Measurements from ENCODE around the gene SHISA5. TPM values are rescaled to one million over a fixed set of nuclear protein-coding genes. Genes with fewer than 3 reads are reported as not detected.

The SHISA5 gene
- total and polyA plus RNA-seq, 2 of the 4 experiments (the other 2 are of a cell fraction): 82.3 to 162 TPM

GRCh38 chr3:48548126-48548525 lies 44.2 kb upstream of the SHISA5 start:
- in situ Hi-C loops (cut with MboI; ENCODE audit: low sequenced_read_pairs): loop anchor here (10.0 kb wide), 1 partner anchor 273 kb away; no protein-coding TSS in a partner anchor
- no CpG with 5 or more reads among the region's 5 CpGs for WGBS, 2 experiments (ENCODE audit: extremely low coverage in 2 of 2, insufficient read length in 1 of 2)
- BruUV-seq (replicated peaks): no TSS peak

More at GRCh38 chr3:48548126-48548525, 44.2 kb upstream of the SHISA5 start:
- Histone ChIP-seq H2AK5ac (ENCODE audit: low read depth, low read length) (no peak overlapping the region), H3K27me3 (ENCODE audit: control insufficient read depth, insufficient read depth, low read length) (no peaks in the 10 kb centered on the region), H3K79me1 (ENCODE audit: low read depth in 1 of 2, low read length in 2 of 2) (peaks cover 7 to 8% of the 10 kb centered on the region in 2 experiments; a peak in 3 of 4 replicates), H2AFZ (replicated peaks; ENCODE audit: low read length, poor library complexity) (no peak overlapping the region), H4K20me1 (ENCODE audit: insufficient read depth, low read length) (0 out of 2 replicates have a peak, but pooled peaks cover 6% of the 10 kb centered on the region), H3K9me3 (ENCODE audit: control insufficient read depth, insufficient read depth, low read length) (no peaks in the 10 kb centered on the region), H2BK5ac (ENCODE audit: low read depth, low read length, poor library complexity, severe bottlenecking) (no peak overlapping the region), H3K36me3 (ENCODE audit: control insufficient read depth, insufficient read depth, low read length) (peaks cover 31% of the 10 kb centered on the region), H4K5ac (ENCODE audit: low read depth, low read length) (no peak overlapping the region), H2AK9ac (replicated peaks; ENCODE audit: low read depth, low read length, poor library complexity) (no peak overlapping the region), H3K9ac (ENCODE audit: low read depth, low read length) (no peak overlapping the region), H3K4me2 (ENCODE audit: low read depth, low read length) (no peak overlapping the region), H4K91ac (ENCODE audit: insufficient read depth, low read depth, low read length) (no peak overlapping the region), H3K18ac (ENCODE audit: low read depth, low read length) (no peak overlapping the region), H3K4me1 (ENCODE audit: control insufficient read depth, insufficient read depth, low read length) (no peaks in the 10 kb centered on the region), H2BK15ac (ENCODE audit: low read depth, low read length) (no peak overlapping the region), H3K23ac (ENCODE audit: low read depth, low read length) (no peak overlapping the region), H4K8ac (ENCODE audit: low read depth in 2 of 2, low read length in 2 of 2) (no peak overlapping the region), H3K14ac (replicated peaks; ENCODE audit: low read depth, low read length) (no peak overlapping the region), H2BK120ac (ENCODE audit: low read depth, low read length) (no peak overlapping the region), H3K27ac (ENCODE audit: insufficient read depth, low read length) (no peak overlapping the region), H3K56ac (ENCODE audit: extremely low read depth, insufficient read depth, low read length) (no peak overlapping the region), H2BK20ac (ENCODE audit: low read depth, low read length) (no peak overlapping the region), H3K4me3 (ENCODE audit: insufficient read depth, low read depth, low read length) (no peak overlapping the region), H3K4ac (ENCODE audit: low read depth, low read length) (no peak overlapping the region), H3K9me1 (ENCODE audit: insufficient read depth, low read length) (no peaks in the 10 kb centered on the region)
- ChIA-PET POLR2A (ENCODE audit: unreplicated experiment) (no interaction called here), CTCF (interaction anchor here (1.7 kb wide), 1 partner anchor 115 kb away, joined by 4 read pairs; no protein-coding TSS in a partner anchor)
- TF ChIP-seq MAZ (IDR thresholded peaks at IDR 0.05; ENCODE audit: borderline replicate concordance, low read depth, low read length) (no peak), RAD21 (IDR thresholded peaks at IDR 0.05; ENCODE audit: low read length) (no peak), CHD1 (IDR thresholded peaks at IDR 0.05; ENCODE audit: low read depth, low read length) (no peak), SMC3 (IDR thresholded peaks at IDR 0.05; ENCODE audit: low read depth, low read length) (no peak), POLR2A (IDR thresholded peaks at IDR 0.05; ENCODE audit: low read depth, low read length) (no peak)
- dilution Hi-C loops (cut with HindIII; ENCODE audit: low sequenced_read_pairs, unreplicated experiment): no loop called here
- ATAC-seq (ENCODE audit: low read depth) (no peak), DNase-seq (no peak)
- intact Hi-C loops (cut with micrococcal nuclease): loop anchor here (1.0 to 5.0 kb wide), 4 partner anchors 75 to 356 kb away; no protein-coding TSS in a partner anchor
